GM12865 (cell line): Measurements from ENCODE around the gene FAM20C.

Experiments used
- DNase-seq: peaks from one replicate; pipeline ENCODE4 v3.0.0; 2010; ENCODE audit warnings: low read depth
- H3K4me3 ChIP-seq: 2 replicates; pipeline ENCODE4 v1.5.1; 2011; ENCODE audit warnings: mild to moderate bottlenecking, low read depth, low read length, control low read depth
- CTCF ChIP-seq: IDR thresholded peaks from 2 replicates; pipeline ENCODE4 v1.5.1; 2011; ENCODE audit warnings: low read length, control low read depth, low read depth, inconsistent platforms; ENCODE audit not compliant: insufficient read depth; ENCODE audit errors: missing control alignments

Gene FAM20C

GRCh38 chr7:219581-220150 is 27.3 kb downstream of the FAM20C start:
- DNase-seq: no peak
- no peak for TF ChIP-seq CTCF
- no peak overlapping the region for H3K4me3 ChIP-seq

- no peak overlapping the region for H3K4me3 ChIP-seq
- TF ChIP-seq CTCF: no peak
- no peak for DNase-seq
These were observed 27.9 kb downstream of the FAM20C start for GRCh38 chr7:220151-220841.

- no peak for TF ChIP-seq CTCF
- DNase-seq: no peak
- H3K4me3 ChIP-seq: no peak overlapping the region
These were observed 29.8 kb downstream of the FAM20C start for GRCh38 chr7:221978-222715.

- no peak for DNase-seq
- TF ChIP-seq CTCF: no peak
- no peak overlapping the region for H3K4me3 ChIP-seq
These were observed 30.3 kb downstream of the FAM20C start for GRCh38 chr7:222716-223041.

- TF ChIP-seq CTCF: no peak
- no peak for DNase-seq
- no peak overlapping the region for H3K4me3 ChIP-seq
These were observed 30.9 kb downstream of the FAM20C start for GRCh38 chr7:223118-223800.

GRCh38 chr7:223861-224260 is 31.5 kb downstream of the FAM20C start:
- DNase-seq: no peak
- no peak overlapping the region for H3K4me3 ChIP-seq
- no peak for TF ChIP-seq CTCF
